WTC11 (cell line): Measurements from ENCODE around the gene MED15.

Experiments used
- ETV6 ChIP-seq: sonication (generic); formaldehyde crosslinking; IDR thresholded peaks from 2 replicates; pipeline ENCODE4 v1.8.1; 2022; ENCODE audit warnings: mild to moderate bottlenecking, missing genetic modification reagents
- MYBL2 ChIP-seq: sonication (generic); formaldehyde crosslinking; IDR thresholded peaks from 2 replicates; pipeline ENCODE4 v1.8.1; 2023; ENCODE audit warnings: mild to moderate bottlenecking, moderate library complexity, missing genetic modification reagents
- NFYB ChIP-seq: sonication (generic); formaldehyde crosslinking; conservative IDR thresholded peaks from 2 replicates; pipeline ENCODE4 v1.8.0; 2022; ENCODE audit warnings: low read depth, missing genetic modification reagents
- ZNF416 ChIP-seq: fragments of 250-450 bp; sonication (Bioruptor Pico); IDR thresholded peaks from 2 replicates; pipeline ENCODE4 v1.9.0; 2021; ENCODE audit warnings: mild to moderate bottlenecking, inconsistent platforms
- TF ChIP-seq, protein P1 (sequence below): fragments of 200-600 bp; IDR thresholded peaks from 2 replicates; pipeline ENCODE4 v1.8.0; 2022; ENCODE audit warnings: antibody characterized with exemption
- TF ChIP-seq, protein P2 (sequence below): sonication (generic); formaldehyde crosslinking; conservative IDR thresholded peaks from 2 replicates; pipeline ENCODE4 v1.8.1; 2022; ENCODE audit warnings: mild to moderate bottlenecking, missing genetic modification reagents
- TF ChIP-seq, protein P3 (sequence below): sonication (generic); formaldehyde crosslinking; IDR thresholded peaks from 2 replicates; pipeline ENCODE4 v1.8.1; 2022; ENCODE audit warnings: low read depth, missing genetic modification reagents, borderline replicate concordance
- TF ChIP-seq, protein P4 (sequence below): sonication (generic); formaldehyde crosslinking; conservative IDR thresholded peaks from 2 replicates; pipeline ENCODE4 v1.8.1; 2023; ENCODE audit warnings: mild to moderate bottlenecking, low read depth, missing genetic modification reagents, moderate library complexity

DNA sequence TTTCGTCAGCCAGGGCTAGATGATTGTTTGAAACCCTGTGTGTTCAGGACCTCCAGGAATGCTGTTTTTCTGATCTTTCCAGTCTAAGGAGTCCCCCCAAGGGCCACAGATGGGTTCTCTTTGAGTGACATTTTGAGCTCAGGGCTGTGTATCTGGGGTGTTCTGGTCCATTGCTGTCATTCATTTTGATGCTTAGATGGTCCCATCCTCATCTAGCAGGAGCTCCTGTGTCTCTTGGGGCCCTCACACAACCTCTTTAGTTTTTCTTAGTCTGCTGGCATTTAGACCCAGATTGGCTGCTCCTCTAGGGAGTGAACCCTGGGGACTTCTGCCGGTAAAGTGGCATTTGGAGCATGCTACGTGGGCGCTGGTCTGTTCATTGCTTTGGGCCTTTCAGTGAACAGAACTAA lies 39.1 kb downstream of the MED15 start:
- TF ChIP-seq MYBL2 (CRISPR knock-in tag) (no peak), ZNF416 (CRISPR knock-in tag) (no peak), ETV6 (CRISPR knock-in tag) (no peak), NFYB (CRISPR knock-in tag) (no peak)
- TF ChIP-seq, protein P1, sequence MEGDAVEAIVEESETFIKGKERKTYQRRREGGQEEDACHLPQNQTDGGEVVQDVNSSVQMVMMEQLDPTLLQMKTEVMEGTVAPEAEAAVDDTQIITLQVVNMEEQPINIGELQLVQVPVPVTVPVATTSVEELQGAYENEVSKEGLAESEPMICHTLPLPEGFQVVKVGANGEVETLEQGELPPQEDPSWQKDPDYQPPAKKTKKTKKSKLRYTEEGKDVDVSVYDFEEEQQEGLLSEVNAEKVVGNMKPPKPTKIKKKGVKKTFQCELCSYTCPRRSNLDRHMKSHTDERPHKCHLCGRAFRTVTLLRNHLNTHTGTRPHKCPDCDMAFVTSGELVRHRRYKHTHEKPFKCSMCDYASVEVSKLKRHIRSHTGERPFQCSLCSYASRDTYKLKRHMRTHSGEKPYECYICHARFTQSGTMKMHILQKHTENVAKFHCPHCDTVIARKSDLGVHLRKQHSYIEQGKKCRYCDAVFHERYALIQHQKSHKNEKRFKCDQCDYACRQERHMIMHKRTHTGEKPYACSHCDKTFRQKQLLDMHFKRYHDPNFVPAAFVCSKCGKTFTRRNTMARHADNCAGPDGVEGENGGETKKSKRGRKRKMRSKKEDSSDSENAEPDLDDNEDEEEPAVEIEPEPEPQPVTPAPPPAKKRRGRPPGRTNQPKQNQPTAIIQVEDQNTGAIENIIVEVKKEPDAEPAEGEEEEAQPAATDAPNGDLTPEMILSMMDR, result no peak
- TF ChIP-seq, protein P2, sequence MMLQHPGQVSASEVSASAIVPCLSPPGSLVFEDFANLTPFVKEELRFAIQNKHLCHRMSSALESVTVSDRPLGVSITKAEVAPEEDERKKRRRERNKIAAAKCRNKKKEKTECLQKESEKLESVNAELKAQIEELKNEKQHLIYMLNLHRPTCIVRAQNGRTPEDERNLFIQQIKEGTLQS, result no peak
- TF ChIP-seq, protein P3, sequence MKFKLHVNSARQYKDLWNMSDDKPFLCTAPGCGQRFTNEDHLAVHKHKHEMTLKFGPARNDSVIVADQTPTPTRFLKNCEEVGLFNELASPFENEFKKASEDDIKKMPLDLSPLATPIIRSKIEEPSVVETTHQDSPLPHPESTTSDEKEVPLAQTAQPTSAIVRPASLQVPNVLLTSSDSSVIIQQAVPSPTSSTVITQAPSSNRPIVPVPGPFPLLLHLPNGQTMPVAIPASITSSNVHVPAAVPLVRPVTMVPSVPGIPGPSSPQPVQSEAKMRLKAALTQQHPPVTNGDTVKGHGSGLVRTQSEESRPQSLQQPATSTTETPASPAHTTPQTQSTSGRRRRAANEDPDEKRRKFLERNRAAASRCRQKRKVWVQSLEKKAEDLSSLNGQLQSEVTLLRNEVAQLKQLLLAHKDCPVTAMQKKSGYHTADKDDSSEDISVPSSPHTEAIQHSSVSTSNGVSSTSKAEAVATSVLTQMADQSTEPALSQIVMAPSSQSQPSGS (CRISPR knock-in tag), result no peak
- TF ChIP-seq, protein P4, sequence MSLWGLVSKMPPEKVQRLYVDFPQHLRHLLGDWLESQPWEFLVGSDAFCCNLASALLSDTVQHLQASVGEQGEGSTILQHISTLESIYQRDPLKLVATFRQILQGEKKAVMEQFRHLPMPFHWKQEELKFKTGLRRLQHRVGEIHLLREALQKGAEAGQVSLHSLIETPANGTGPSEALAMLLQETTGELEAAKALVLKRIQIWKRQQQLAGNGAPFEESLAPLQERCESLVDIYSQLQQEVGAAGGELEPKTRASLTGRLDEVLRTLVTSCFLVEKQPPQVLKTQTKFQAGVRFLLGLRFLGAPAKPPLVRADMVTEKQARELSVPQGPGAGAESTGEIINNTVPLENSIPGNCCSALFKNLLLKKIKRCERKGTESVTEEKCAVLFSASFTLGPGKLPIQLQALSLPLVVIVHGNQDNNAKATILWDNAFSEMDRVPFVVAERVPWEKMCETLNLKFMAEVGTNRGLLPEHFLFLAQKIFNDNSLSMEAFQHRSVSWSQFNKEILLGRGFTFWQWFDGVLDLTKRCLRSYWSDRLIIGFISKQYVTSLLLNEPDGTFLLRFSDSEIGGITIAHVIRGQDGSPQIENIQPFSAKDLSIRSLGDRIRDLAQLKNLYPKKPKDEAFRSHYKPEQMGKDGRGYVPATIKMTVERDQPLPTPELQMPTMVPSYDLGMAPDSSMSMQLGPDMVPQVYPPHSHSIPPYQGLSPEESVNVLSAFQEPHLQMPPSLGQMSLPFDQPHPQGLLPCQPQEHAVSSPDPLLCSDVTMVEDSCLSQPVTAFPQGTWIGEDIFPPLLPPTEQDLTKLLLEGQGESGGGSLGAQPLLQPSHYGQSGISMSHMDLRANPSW, result no peak
